Heart right ventricle (tissue), 16 donors: ENCODE results near the gene ATP6V1B1. TPM values are rescaled to one million over a fixed set of nuclear protein-coding genes. Genes with fewer than 3 reads are reported as not detected.

Experiments used
- ATAC-seq, 8 donors: fragments of 200-7000 bp; cut with Tn5 transposase; one replicate each; pipeline ENCODE4 v1.9.1; 2020; ENCODE audit warnings: mild to moderate bottlenecking in 8 of 8, moderate library complexity in 8 of 8, moderate number of reproducible peaks in 1 of 8
- DNase-seq, 2 donors: peaks; one replicate each; pipeline ENCODE4 v3.0.0-alpha.2; 2020
- H3K27ac ChIP-seq, 10 donors: fragments of 200-600 bp; sonication (generic) in 2 of 10; one replicate each; pipeline versions ENCODE4 v1.5.0 to v1.8.0; 2020 to 2022; ENCODE audit warnings: mild to moderate bottlenecking in 3 of 10
- H3K27me3 ChIP-seq, 7 donors: fragments of 200-600 bp; one replicate each; pipeline ENCODE4 v1.8.0; 2021 to 2022; ENCODE audit warnings: mild to moderate bottlenecking in 2 of 7
- H3K36me3 ChIP-seq, 9 donors: fragments of 200-600 bp; sonication (generic) in 1 of 9; one replicate each; pipeline versions ENCODE4 v1.5.0 to v1.8.0; 2020 to 2022; ENCODE audit warnings: mild to moderate bottlenecking in 2 of 9
- H3K4me1 ChIP-seq, 9 donors: fragments of 200-600 bp; sonication (generic) in 1 of 9; one replicate each; pipeline versions ENCODE4 v1.5.0 to v1.8.0; 2020 to 2022; ENCODE audit warnings: mild to moderate bottlenecking in 4 of 9
- H3K4me3 ChIP-seq, 10 donors: fragments of 200-600 bp; sonication (generic) in 2 of 10; one replicate each; pipeline versions ENCODE4 v1.5.0 to v1.8.0; 2020 to 2022; ENCODE audit warnings: mild to moderate bottlenecking in 7 of 10, moderate library complexity in 2 of 10
- H3K9me3 ChIP-seq, 11 donors: fragments of 200-600 bp in 10 of 11; sonication (generic) in 2 of 11; one replicate each; pipeline versions ENCODE4 v1.5.0 to v1.8.0; 2013 to 2022; ENCODE audit warnings: mild to moderate bottlenecking in 2 of 11, control low read depth in 1 of 11, moderate library complexity in 1 of 11
- CTCF ChIP-seq, 9 donors: fragments of 200-600 bp; sonication (generic) in 2 of 9; IDR thresholded peaks; one replicate each; pipeline versions ENCODE4 v1.5.0 to v1.8.0; 2021 to 2022; ENCODE audit warnings: antibody characterized with exemption in 9 of 9, mild to moderate bottlenecking in 5 of 9, moderate library complexity in 1 of 9
- WGBS, 2 donors: extraction: QIAGEN DNeasy Blood & Tissue Kit; methylation state at CpG; one replicate each; pipeline ENCODE4 v1.1.7; 2013; ENCODE audit warnings: inconsistent platforms in 1 of 2; 5-methylcytosine and 5-hydroxymethylcytosine counted together
- intact Hi-C, 10 donors: fragments of 100-400 bp; cut with DNase I; formaldehyde crosslinking; loops; one replicate each; pipeline versions ENCODE4 v1.11.1 to v1.14.2; 2022
- polyA plus RNA-seq, 2 donors: library from polyadenylated mRNA; stranded (reverse); fragments of 200-250 nt; gene quantifications; one replicate each; pipeline ENCODE4 v1.2.3, GENCODE V29; 2013
- total RNA-seq, 10 donors: library from RNA; stranded (reverse); fragmentation: NEBNext Ultra II Directional in 3 of 10; extraction: Animal tissue kit (Norgen Biotek cat#: 25700) in 3 of 10; gene quantifications; one replicate each; pipeline versions ENCODE4 v1.2.1 to v1.2.4, GENCODE V29; 2021 to 2023
- donor health status: Arrhythmogenic right ventricular cardiomyopathy.
- donor health status: ischemic (EF 13 %, LVEDD 7.1; RV severe dilation, severe dysfunction).
- donor health status: healthy with polysubstance abuse.
- donor health status: DM: no; HTN: yes; CAD: no.
- donor health status: DM: no; HTN: no; CAD: no.
- donor health status: ischemic (EF 25% LVEDD 6.9; RV normal size, moderate dysfunction).
- donor health status: ischemic (EF 25% LVEDD 5.7; RV mildly dilated, moderate dysfunction).
- donor health status: healthy.
- donor health status: DM: yes; HTN: yes; CAD: no.
- donor health status: Ischemic cardiomyopathy.
- donor health status: ischemic (EF 35%, LVEDD 5.7; RV mildly dilated, moderate dysfunction).
- donor health status: nonischemic (EF 11% LVEDD 7.7; RV severe dilation, severe dysfunction).
- donor health status: DM: yes; HTN: yes; CAD: no.
- donor health status: PGD.
- donor health status: ischemic (EF 29% LVEDD 5.4; RV normal size, mild dysfunction).
- donor health status: nonischemic (EF 23%, LVEDD 6.1; RV moderate dilation, normal function).

Gene ATP6V1B1
- total and polyA plus RNA-seq, 12 donors = 0.28 to 6.4 (median 0.88) TPM; not detected in 4

GRCh38 chr2:70891572-70892357, 43.9 kb upstream of the ATP6V1B1 start:
- 38 to 49% methylated on average over 9 of the region's 9 CpGs for WGBS, 2 donors
- peak in 7 of 8 donors; percentile 44 to 77 (median 67) for ATAC-seq
- H3K4me1 ChIP-seq = peaks cover 4 to 47% (median 26%) of the 10 kb centered on the region in 9 donors
- no peaks in the 10 kb centered on the region for H3K36me3 ChIP-seq
- intact Hi-C loops = no loop called here
- peak overlapping the region in 6 of 10 donors; percentile 3 to 68 (median 40) for H3K27ac ChIP-seq
- H3K4me3 ChIP-seq = no peak overlapping the region
- TF ChIP-seq CTCF (IDR thresholded peaks at IDR 0.05) = no peak
- peak in 1 of 2 donors; percentile 65 for DNase-seq
- peaks cover 13 to 100% (median 96%) of the 10 kb centered on the region in 7 donors for H3K27me3 ChIP-seq
- no peaks in the 10 kb centered on the region for H3K9me3 ChIP-seq

GRCh38 chr2:70892750-70893149, 43.0 kb upstream of the ATP6V1B1 start:
- Histone ChIP-seq H3K27ac (no peak overlapping the region), H3K9me3 (no peaks in the 10 kb centered on the region), H3K4me1 (peaks cover 0 to 45% (median 17%) of the 10 kb centered on the region in 9 donors), H3K4me3 (no peak overlapping the region), H3K36me3 (no peaks in the 10 kb centered on the region), H3K27me3 (peaks cover 16 to 100% (median 96%) of the 10 kb centered on the region in 7 donors)
- no peak for TF ChIP-seq CTCF (IDR thresholded peaks at IDR 0.05)
- ATAC-seq (no peak), DNase-seq (no peak)
- intact Hi-C loops = no loop called here
- 69 to 76% methylated on average over 5 of the region's 5 CpGs for WGBS, 2 donors

GRCh38 chr2:70893186-70893585, 42.5 kb upstream of the ATP6V1B1 start:
- Histone ChIP-seq H3K4me3 (no peak overlapping the region), H3K4me1 (peaks cover 0 to 47% (median 15%) of the 10 kb centered on the region in 9 donors), H3K27ac (no peak overlapping the region), H3K9me3 (no peaks in the 10 kb centered on the region), H3K27me3 (peaks cover 16 to 100% (median 96%) of the 10 kb centered on the region in 7 donors), H3K36me3 (no peaks in the 10 kb centered on the region)
- intact Hi-C loops = no loop called here
- WGBS, 2 donors = 48 to 68% methylated on average over 2 of the region's 2 CpGs
- TF ChIP-seq CTCF (IDR thresholded peaks at IDR 0.05) = no peak
- ATAC-seq (no peak), DNase-seq (no peak)

GRCh38 chr2:70894765-70895164, 40.9 kb upstream of the ATP6V1B1 start:
- peaks cover 11 to 100% (median 96%) of the 10 kb centered on the region in 7 donors for H3K27me3 ChIP-seq
- DNase-seq = no peak
- intact Hi-C loops = no loop called here
- peaks cover 0 to 42% (median 11%) of the 10 kb centered on the region in 9 donors for H3K4me1 ChIP-seq
- H3K36me3 ChIP-seq = no peaks in the 10 kb centered on the region
- H3K27ac ChIP-seq = no peak overlapping the region
- TF ChIP-seq CTCF (IDR thresholded peaks at IDR 0.05) = no peak
- 63 to 79% methylated on average over 4 of the region's 4 CpGs for WGBS, 2 donors
- H3K9me3 ChIP-seq = no peaks in the 10 kb centered on the region
- H3K4me3 ChIP-seq = no peak overlapping the region
- no peak for ATAC-seq
